Kidney capillary endothelial cell (primary cell): ENCODE results near the gene KIAA1671.

ENCODE experiments used
- DNase-seq: peaks from one replicate; pipeline ENCODE4 v3.0.0-alpha.2; 2018; ENCODE audit warnings: low spot score

KIAA1671 gene

GRCh38 chr22:25119609-25120008, 167.1 kb downstream of the KIAA1671 start:
- no peak for DNase-seq

- peak; percentile 60 for DNase-seq
Observed at GRCh38 chr22:25120093-25120561, 167.6 kb downstream of the KIAA1671 start.

GRCh38 chr22:25120761-25121212, 168.3 kb downstream of the KIAA1671 start:
- peak; percentile 87 for DNase-seq

GRCh38 chr22:25122136-25122764, 169.7 kb downstream of the KIAA1671 start:
- DNase-seq, result no peak

GRCh38 chr22:25123677-25124076, 171.2 kb downstream of the KIAA1671 start:
- DNase-seq, result no peak

GRCh38 chr22:25125693-25126357, 173.3 kb downstream of the KIAA1671 start:
- no peak for DNase-seq

GRCh38 chr22:25126510-25126909, 174.0 kb downstream of the KIAA1671 start:
- no peak for DNase-seq

- DNase-seq, result no peak
Observed at GRCh38 chr22:25127318-25127717, 174.8 kb downstream of the KIAA1671 start.

GRCh38 chr22:25130462-25130861, 177.9 kb downstream of the KIAA1671 start:
- no peak for DNase-seq

- DNase-seq, result no peak
Observed at GRCh38 chr22:25131198-25131887, 178.8 kb downstream of the KIAA1671 start.

GRCh38 chr22:25134028-25134427, 181.5 kb downstream of the KIAA1671 start:
- DNase-seq, result no peak

- DNase-seq, result no peak
Observed at GRCh38 chr22:25134451-25134850, 181.9 kb downstream of the KIAA1671 start.

- DNase-seq, result no peak
Observed at GRCh38 chr22:25136953-25137576, 184.5 kb downstream of the KIAA1671 start.

- DNase-seq, result no peak
Observed at GRCh38 chr22:25137577-25138525, 185.3 kb downstream of the KIAA1671 start.

- no peak for DNase-seq
Observed at GRCh38 chr22:25139062-25139461, 186.5 kb downstream of the KIAA1671 start.

GRCh38 chr22:25142102-25142501, 189.6 kb downstream of the KIAA1671 start:
- DNase-seq, result no peak

- DNase-seq, result no peak
Observed at GRCh38 chr22:25143156-25144076, 190.9 kb downstream of the KIAA1671 start.

- DNase-seq, result no peak
Observed at GRCh38 chr22:25144522-25144921, 192.0 kb downstream of the KIAA1671 start.

- DNase-seq, result no peak
Observed at GRCh38 chr22:25146307-25146706, 193.8 kb downstream of the KIAA1671 start.

GRCh38 chr22:25146906-25147641, 194.6 kb downstream of the KIAA1671 start:
- no peak for DNase-seq
